Mesothelial cell of epicardium (in vitro differentiated cells): Measurements from ENCODE around the gene FXN. TPM values are rescaled to one million over a fixed set of nuclear protein-coding genes. Genes with fewer than 3 reads are reported as not detected.

Source experiments
- DNase-seq, 2 experiments: peaks; one replicate each; pipeline ENCODE4 v3.0.0; 2021; ENCODE audit warnings: low spot score in 2 of 2; ENCODE audit not compliant: unreplicated experiment in 2 of 2
- H3K27ac Mint-ChIP-seq: 2 replicates; pipeline ENCODE4 v1.8.0; 2021; ENCODE audit warnings: mixed read lengths
- H3K27me3 Mint-ChIP-seq: 2 replicates; pipeline ENCODE4 v1.8.0; 2021; ENCODE audit warnings: low read depth, mixed read lengths
- H3K36me3 Mint-ChIP-seq: 2 replicates; pipeline ENCODE4 v1.8.0; 2021; ENCODE audit warnings: mixed read lengths
- H3K4me1 Mint-ChIP-seq: 2 replicates; pipeline ENCODE4 v1.8.0; 2021; ENCODE audit warnings: mixed read lengths
- H3K4me3 Mint-ChIP-seq: 2 replicates; pipeline ENCODE4 v1.8.0; 2021; ENCODE audit warnings: mild to moderate bottlenecking, moderate library complexity, mixed read lengths
- H3K9me3 Mint-ChIP-seq: 2 replicates; pipeline ENCODE4 v1.8.0; 2021; ENCODE audit warnings: mixed read lengths
- CTCF ChIP-seq: fragments of 200-600 bp; sonication (generic); IDR thresholded peaks from one replicate; pipeline ENCODE4 v1.5.0; 2021; ENCODE audit warnings: antibody characterized with exemption; ENCODE audit not compliant: unreplicated experiment
- total RNA-seq: library from RNA; stranded (reverse); gene quantifications from 3 replicates; pipeline ENCODE4 v1.2.1, GENCODE V29; 2021

Gene FXN
- total RNA-seq, 1 donor from 2014 or later, result 20.8 TPM

GRCh38 chr9:69139596-69139995 is 104.0 kb downstream of the FXN start:
- H3K27me3 Mint-ChIP-seq, result no peaks in the 10 kb centered on the region
- H3K9me3 Mint-ChIP-seq, result no peaks in the 10 kb centered on the region
- peak in 1 of 2 experiments; percentile 29 for DNase-seq
- TF ChIP-seq CTCF, result no peak
- H3K36me3 Mint-ChIP-seq, result peaks cover 14% of the 10 kb centered on the region
- no peak overlapping the region for H3K27ac Mint-ChIP-seq
- H3K4me1 Mint-ChIP-seq, result peaks cover 23% of the 10 kb centered on the region
- no peak overlapping the region for H3K4me3 Mint-ChIP-seq

- TF ChIP-seq CTCF, result no peak
- Mint-ChIP-seq H3K9me3 (no peaks in the 10 kb centered on the region), H3K36me3 (peaks cover 12% of the 10 kb centered on the region), H3K27me3 (no peaks in the 10 kb centered on the region), H3K4me3 (no peak overlapping the region), H3K4me1 (peaks cover 29% of the 10 kb centered on the region), H3K27ac (no peak overlapping the region)
- no peak for DNase-seq
These were observed 104.7 kb downstream of the FXN start for GRCh38 chr9:69140123-69140735.

- Mint-ChIP-seq H3K4me1 (peaks cover 33% of the 10 kb centered on the region), H3K4me3 (no peak overlapping the region), H3K27me3 (no peaks in the 10 kb centered on the region), H3K9me3 (no peaks in the 10 kb centered on the region), H3K27ac (no peak overlapping the region), H3K36me3 (peaks cover 9% of the 10 kb centered on the region)
- no peak for TF ChIP-seq CTCF
- DNase-seq, result no peak
These were observed 106.3 kb downstream of the FXN start for GRCh38 chr9:69141851-69142250.

GRCh38 chr9:69143291-69143690 is 107.7 kb downstream of the FXN start:
- Mint-ChIP-seq H3K4me3 (no peak overlapping the region), H3K27me3 (no peaks in the 10 kb centered on the region), H3K4me1 (peaks cover 33% of the 10 kb centered on the region), H3K9me3 (no peaks in the 10 kb centered on the region), H3K27ac (peak overlapping the region; percentile 17), H3K36me3 (no peaks in the 10 kb centered on the region)
- TF ChIP-seq CTCF, result no peak
- DNase-seq, result no peak

- no peaks in the 10 kb centered on the region for H3K36me3 Mint-ChIP-seq
- no peak for TF ChIP-seq CTCF
These were observed 109.7 kb downstream of the FXN start for GRCh38 chr9:69145144-69145715.

More at GRCh38 chr9:69145144-69145715, 109.7 kb downstream of the FXN start:
- peaks cover 39% of the 10 kb centered on the region for H3K4me1 Mint-ChIP-seq
- no peak overlapping the region for H3K27ac Mint-ChIP-seq
- no peaks in the 10 kb centered on the region for H3K9me3 Mint-ChIP-seq
- no peak overlapping the region for H3K4me3 Mint-ChIP-seq
- no peaks in the 10 kb centered on the region for H3K27me3 Mint-ChIP-seq
- DNase-seq, result peak in 1 of 2 experiments; percentile 17
